Panc1 (cell line): ENCODE measurements around the gene SHOC2.

Source experiments
- CTCF ChIP-seq: fragments of 450-650 bp; IDR thresholded peaks from 2 replicates; pipeline ENCODE4 v1.5.1; 2017; ENCODE audit warnings: mild to moderate bottlenecking
- POLR2AphosphoS5 ChIP-seq: IDR thresholded peaks from 2 replicates; pipeline ENCODE4 v1.6.1; 2012; ENCODE audit warnings: mild to moderate bottlenecking, low read depth, low read length, moderate library complexity
- SIN3A ChIP-seq: IDR thresholded peaks from 2 replicates; pipeline ENCODE4 v1.6.1; 2012; ENCODE audit warnings: low read depth, mild to moderate bottlenecking, low read length, moderate library complexity, borderline replicate concordance; ENCODE audit not compliant: insufficient read depth
- TCF7L2 ChIP-seq: IDR thresholded peaks from 2 replicates; pipeline ENCODE4 v1.6.1; 2011; ENCODE audit warnings: mild to moderate bottlenecking, low read depth, low read length, inconsistent platforms
- TF ChIP-seq, protein P1 (sequence below), 2 experiments: IDR thresholded peaks; 2 replicates each; pipeline ENCODE4 v1.6.1; 2011 to 2012; ENCODE audit warnings: low read depth in 2 of 2, control low read depth in 1 of 2, low read length in 1 of 2, mild to moderate bottlenecking in 1 of 2, moderate library complexity in 1 of 2; ENCODE audit not compliant: insufficient read depth in 1 of 2

GRCh38 chr10:110994406-110995086 is 75.1 kb downstream of the SHOC2 start:
- no peak for TF ChIP-seq CTCF
- no peak for TF ChIP-seq POLR2AphosphoS5
- no peak for TF ChIP-seq SIN3A
- TF ChIP-seq, protein P1, sequence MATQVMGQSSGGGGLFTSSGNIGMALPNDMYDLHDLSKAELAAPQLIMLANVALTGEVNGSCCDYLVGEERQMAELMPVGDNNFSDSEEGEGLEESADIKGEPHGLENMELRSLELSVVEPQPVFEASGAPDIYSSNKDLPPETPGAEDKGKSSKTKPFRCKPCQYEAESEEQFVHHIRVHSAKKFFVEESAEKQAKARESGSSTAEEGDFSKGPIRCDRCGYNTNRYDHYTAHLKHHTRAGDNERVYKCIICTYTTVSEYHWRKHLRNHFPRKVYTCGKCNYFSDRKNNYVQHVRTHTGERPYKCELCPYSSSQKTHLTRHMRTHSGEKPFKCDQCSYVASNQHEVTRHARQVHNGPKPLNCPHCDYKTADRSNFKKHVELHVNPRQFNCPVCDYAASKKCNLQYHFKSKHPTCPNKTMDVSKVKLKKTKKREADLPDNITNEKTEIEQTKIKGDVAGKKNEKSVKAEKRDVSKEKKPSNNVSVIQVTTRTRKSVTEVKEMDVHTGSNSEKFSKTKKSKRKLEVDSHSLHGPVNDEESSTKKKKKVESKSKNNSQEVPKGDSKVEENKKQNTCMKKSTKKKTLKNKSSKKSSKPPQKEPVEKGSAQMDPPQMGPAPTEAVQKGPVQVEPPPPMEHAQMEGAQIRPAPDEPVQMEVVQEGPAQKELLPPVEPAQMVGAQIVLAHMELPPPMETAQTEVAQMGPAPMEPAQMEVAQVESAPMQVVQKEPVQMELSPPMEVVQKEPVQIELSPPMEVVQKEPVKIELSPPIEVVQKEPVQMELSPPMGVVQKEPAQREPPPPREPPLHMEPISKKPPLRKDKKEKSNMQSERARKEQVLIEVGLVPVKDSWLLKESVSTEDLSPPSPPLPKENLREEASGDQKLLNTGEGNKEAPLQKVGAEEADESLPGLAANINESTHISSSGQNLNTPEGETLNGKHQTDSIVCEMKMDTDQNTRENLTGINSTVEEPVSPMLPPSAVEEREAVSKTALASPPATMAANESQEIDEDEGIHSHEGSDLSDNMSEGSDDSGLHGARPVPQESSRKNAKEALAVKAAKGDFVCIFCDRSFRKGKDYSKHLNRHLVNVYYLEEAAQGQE (IDR thresholded peaks at IDR 0.05; ENCODE audit: insufficient read depth in 1 of 2, low read depth in 2 of 2, low read length in 1 of 2) = no peak
- no peak for TF ChIP-seq TCF7L2
